Fibroblast of villous mesenchyme (primary cell): ENCODE measurements around the gene LARP1. TPM values are rescaled to one million over a fixed set of nuclear protein-coding genes. Genes with fewer than 3 reads are reported as not detected.
"Not testable (repeated sequence)": the region's sequence is repeated elsewhere in the genome, so short reads cannot be mapped to it uniquely, and the experiment has no call there.

Experiments
- DNase-seq: peaks from one replicate; pipeline ENCODE4 v3.0.0-alpha.2; 2010; ENCODE audit warnings: low read depth
- H3K4me3 ChIP-seq: 2 replicates; pipeline ENCODE4 v1.5.1; 2011; ENCODE audit warnings: low read depth, mild to moderate bottlenecking, low read length
- total RNA-seq: library from RNA; depleted of rRNA; stranded (reverse); fragments of >200 nt; gene quantifications from 2 replicates; pipeline ENCODE4 v1.2.3, GENCODE V29; 2012
- TF ChIP-seq, protein P1 (sequence below): IDR thresholded peaks from 2 replicates; pipeline ENCODE4 v1.5.1; 2012; ENCODE audit warnings: low read depth, mild to moderate bottlenecking, low read length; ENCODE audit not compliant: insufficient read depth

The LARP1 gene
- total RNA-seq, 1 donor: 111 TPM

- no peak overlapping the region for H3K4me3 ChIP-seq
- DNase-seq: no peak
- TF ChIP-seq, protein P1, sequence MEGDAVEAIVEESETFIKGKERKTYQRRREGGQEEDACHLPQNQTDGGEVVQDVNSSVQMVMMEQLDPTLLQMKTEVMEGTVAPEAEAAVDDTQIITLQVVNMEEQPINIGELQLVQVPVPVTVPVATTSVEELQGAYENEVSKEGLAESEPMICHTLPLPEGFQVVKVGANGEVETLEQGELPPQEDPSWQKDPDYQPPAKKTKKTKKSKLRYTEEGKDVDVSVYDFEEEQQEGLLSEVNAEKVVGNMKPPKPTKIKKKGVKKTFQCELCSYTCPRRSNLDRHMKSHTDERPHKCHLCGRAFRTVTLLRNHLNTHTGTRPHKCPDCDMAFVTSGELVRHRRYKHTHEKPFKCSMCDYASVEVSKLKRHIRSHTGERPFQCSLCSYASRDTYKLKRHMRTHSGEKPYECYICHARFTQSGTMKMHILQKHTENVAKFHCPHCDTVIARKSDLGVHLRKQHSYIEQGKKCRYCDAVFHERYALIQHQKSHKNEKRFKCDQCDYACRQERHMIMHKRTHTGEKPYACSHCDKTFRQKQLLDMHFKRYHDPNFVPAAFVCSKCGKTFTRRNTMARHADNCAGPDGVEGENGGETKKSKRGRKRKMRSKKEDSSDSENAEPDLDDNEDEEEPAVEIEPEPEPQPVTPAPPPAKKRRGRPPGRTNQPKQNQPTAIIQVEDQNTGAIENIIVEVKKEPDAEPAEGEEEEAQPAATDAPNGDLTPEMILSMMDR: no peak
Observed at GRCh38 chr5:154834053-154834452, 78.9 kb downstream of the LARP1 start.

DNA sequence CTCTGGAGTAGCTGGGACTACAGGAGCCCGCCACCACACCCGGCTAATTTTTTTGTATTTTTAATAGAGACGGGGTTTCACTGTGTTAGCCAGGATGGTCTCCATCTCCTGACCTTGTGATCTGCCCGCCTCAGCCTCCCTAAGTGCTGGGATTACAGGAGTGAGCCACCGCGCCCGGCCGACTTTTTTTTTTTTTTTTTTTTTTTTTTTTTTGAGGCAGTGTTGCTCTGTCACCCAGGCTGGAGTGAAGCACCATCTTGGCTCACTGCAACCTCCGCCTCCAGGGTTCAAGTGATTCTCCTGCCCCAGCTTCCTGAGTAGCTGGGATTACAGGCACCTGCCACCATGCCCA lies 80.5 kb downstream of the LARP1 start:
- H3K4me3 ChIP-seq, DNase-seq: not testable (repeated sequence)

DNA sequence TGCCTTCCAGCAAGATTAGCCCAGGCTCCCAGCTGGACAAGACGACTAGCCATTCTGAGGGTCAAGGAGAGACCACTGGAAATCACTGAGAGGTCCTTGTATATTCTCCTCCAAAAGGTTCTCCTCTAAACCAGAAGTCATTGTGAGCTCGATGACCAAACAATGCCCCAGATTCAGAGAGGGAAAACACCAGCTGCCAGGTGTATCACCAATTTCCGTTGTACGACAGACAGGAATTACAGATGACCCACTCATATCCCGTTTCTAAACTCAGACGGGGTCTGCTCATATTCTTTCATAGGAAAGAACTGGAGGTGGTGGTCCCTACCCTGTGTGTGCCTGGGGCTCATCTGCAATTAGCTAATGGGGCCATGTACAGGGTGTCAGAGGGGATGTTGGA lies 81.0 kb downstream of the LARP1 start:
- no peak overlapping the region for H3K4me3 ChIP-seq
- TF ChIP-seq, protein P1: no peak
- DNase-seq: no peak

DNA sequence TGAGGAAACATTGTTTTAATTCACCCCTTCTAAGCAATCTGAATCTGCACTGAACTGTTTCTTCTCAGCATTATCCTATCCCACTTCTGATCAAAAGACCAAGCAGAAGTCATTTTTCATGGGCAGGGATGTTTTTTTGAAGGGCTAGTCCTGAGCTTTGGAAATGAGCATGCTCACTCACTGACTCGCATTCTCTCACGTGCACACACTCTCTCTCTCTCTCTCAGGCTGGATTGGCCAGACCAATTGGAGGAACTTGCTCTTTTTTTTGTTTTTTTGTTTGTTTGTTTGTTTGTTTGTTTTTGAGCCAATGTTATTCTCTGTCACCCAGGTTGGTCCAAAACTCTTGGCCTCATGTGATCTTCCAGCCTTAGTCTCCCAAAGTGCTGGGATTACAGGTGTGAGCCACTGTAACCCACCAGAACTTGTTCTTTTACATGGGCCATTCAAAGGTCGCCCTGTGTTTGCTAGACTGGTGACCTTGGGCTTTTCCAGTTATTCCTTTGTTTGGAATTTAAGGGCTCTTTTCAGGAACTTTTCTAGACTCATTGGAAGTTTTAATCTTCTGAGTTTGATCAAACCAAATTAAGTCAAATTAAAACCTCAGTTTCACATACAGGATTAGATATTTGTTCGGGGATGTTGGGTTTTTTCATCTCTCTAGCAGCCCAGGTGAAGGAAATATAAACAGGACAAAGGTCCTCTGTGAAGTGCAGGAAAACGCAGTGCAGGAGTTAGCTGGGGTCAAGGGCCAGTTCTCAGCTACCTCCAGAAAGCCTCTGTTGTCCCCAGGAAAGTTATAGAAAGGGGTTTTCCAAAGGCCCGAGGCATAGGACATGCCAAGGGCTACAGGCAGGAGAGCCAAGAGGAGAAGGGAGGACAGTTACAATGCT lies 82.1 kb downstream of the LARP1 start:
- TF ChIP-seq, protein P1: no peak
- H3K4me3 ChIP-seq: no peak overlapping the region
- no peak for DNase-seq

- DNase-seq: no peak
- TF ChIP-seq, protein P1: no peak
- H3K4me3 ChIP-seq: no peak overlapping the region
Observed at GRCh38 chr5:154840435-154841272, 85.5 kb downstream of the LARP1 start.

DNA sequence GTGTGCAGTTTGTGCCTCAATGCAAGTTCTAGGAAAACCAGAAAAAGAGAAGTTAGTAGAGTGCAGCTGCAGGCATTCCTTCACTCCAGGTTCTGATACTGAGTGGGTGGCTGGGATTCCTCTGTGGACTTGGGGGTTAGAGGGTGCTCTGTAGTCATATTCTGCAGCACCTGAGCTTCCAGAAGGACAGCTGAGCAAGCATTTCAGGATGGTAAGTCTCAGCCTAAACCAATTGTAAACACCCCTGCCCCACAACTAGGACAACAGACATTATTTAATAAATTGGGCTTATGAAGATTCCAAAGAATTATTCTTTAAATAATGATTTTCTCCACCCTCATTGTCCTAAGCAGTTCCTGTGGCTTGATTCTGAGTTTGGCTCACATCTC lies 86.1 kb downstream of the LARP1 start:
- DNase-seq: no peak
- TF ChIP-seq, protein P1: no peak
- no peak overlapping the region for H3K4me3 ChIP-seq
